H1 (cell line): Measurements from ENCODE around the gene C3orf18. TPM values are rescaled to one million over a fixed set of nuclear protein-coding genes. Genes with fewer than 3 reads are reported as not detected.

Experiments
- CTCF ChIA-PET: fragments of 300-600 bp; sonication (Branson Sonifier 250); formaldehyde crosslinking; loops from one replicate; lab custom pipeline; 2021; ENCODE audit not compliant: partially characterized antibody; lab: Charles Lee
- POLR2A ChIA-PET: fragments of 300-600 bp; sonication (Branson Sonifier 250); formaldehyde crosslinking; loops from one replicate; lab custom pipeline; 2021; ENCODE audit warnings: inconsistent platforms; ENCODE audit not compliant: partially characterized antibody; lab: Charles Lee
- DNase-seq, 2 experiments: peaks; one replicate each; pipeline versions ENCODE4 v3.0.0 to v3.0.0-alpha.2; 2010 to 2022; ENCODE audit warnings: low spot score in 2 of 2, low read depth in 1 of 2, mixed read lengths in 1 of 2
- FAIRE-seq: peaks from 2 replicates; lab custom pipeline; 2011; peaks lifted over from hg19 to GRCh38; lab: Jason Lieb, UNC
- H2AFZ ChIP-seq: 2 replicates; pipeline ENCODE4 v1.8.1; 2012; ENCODE audit warnings: low read length, inconsistent platforms
- H2AK5ac ChIP-seq: 2 replicates; pipeline ENCODE4 v1.6.1; 2013; ENCODE audit warnings: low read depth, low read length
- H2BK120ac ChIP-seq: replicated peaks from 2 replicates; pipeline ENCODE3; 2013; ENCODE audit warnings: low read depth, low read length, inconsistent platforms
- H2BK12ac ChIP-seq: 2 replicates; pipeline ENCODE4 v1.6.1; 2013; ENCODE audit warnings: low read depth, low read length
- H2BK15ac ChIP-seq: 2 replicates; pipeline ENCODE4 v1.6.1; 2013; ENCODE audit warnings: low read length
- H2BK20ac ChIP-seq: 2 replicates; pipeline ENCODE4 v1.6.1; 2013; ENCODE audit warnings: low read length
- H2BK5ac ChIP-seq: 2 replicates; pipeline ENCODE4 v1.6.1; 2013; ENCODE audit warnings: low read depth, low read length
- H3K14ac ChIP-seq: 2 replicates; pipeline ENCODE4 v1.6.1; 2013; ENCODE audit warnings: inconsistent platforms; ENCODE audit not compliant: insufficient read length
- H3K18ac ChIP-seq: 2 replicates; pipeline ENCODE4 v1.6.1; 2013; ENCODE audit warnings: low read length; ENCODE audit errors: extremely low read depth
- H3K23ac ChIP-seq: 2 replicates; pipeline ENCODE4 v1.6.1; 2013; ENCODE audit warnings: inconsistent platforms; ENCODE audit not compliant: insufficient read length
- H3K23me2 ChIP-seq: 2 replicates; pipeline ENCODE4 v1.6.1; 2013; ENCODE audit warnings: low read depth, low read length
- H3K27ac ChIP-seq: 2 replicates; pipeline ENCODE4 v1.6.1; 2011; ENCODE audit warnings: low read depth, low read length, inconsistent platforms
- H3K27me3 ChIP-seq, 4 experiments: replicated peaks in 1 of 4; 1 replicate in 1 of 4; 2 replicates in 3 of 4; pipeline versions ENCODE4 v1.6.1 to v1.8.1; 2011 to 2013; ENCODE audit warnings: low read length in 3 of 4, mild to moderate bottlenecking in 3 of 4, inconsistent platforms in 2 of 4, mixed read lengths in 2 of 4, moderate library complexity in 1 of 4; ENCODE audit not compliant: control insufficient read depth in 3 of 4, insufficient read depth in 3 of 4; ENCODE audit errors: extremely low read depth in 1 of 4
- H3K36me3 ChIP-seq, 4 experiments: 2 replicates each; pipeline versions ENCODE4 v1.6.1 to v1.8.1; 2011 to 2013; ENCODE audit warnings: mild to moderate bottlenecking in 4 of 4, low read length in 3 of 4, moderate library complexity in 2 of 4, control low read depth in 1 of 4, inconsistent platforms in 1 of 4; ENCODE audit not compliant: insufficient read depth in 4 of 4, control insufficient read depth in 2 of 4
- H3K4ac ChIP-seq: replicated peaks from 2 replicates; pipeline ENCODE3; 2013; ENCODE audit warnings: low read length, low read depth, mixed read lengths, inconsistent platforms; ENCODE audit not compliant: insufficient read length
- H3K4me1 ChIP-seq, 4 experiments: replicated peaks in 1 of 4; 1 replicate in 1 of 4; 2 replicates in 3 of 4; pipeline versions ENCODE4 v1.6.1 to v1.8.1; 2011 to 2013; ENCODE audit warnings: low read length in 3 of 4, inconsistent platforms in 2 of 4, mixed read lengths in 1 of 4; ENCODE audit not compliant: insufficient read depth in 4 of 4, control insufficient read depth in 3 of 4
- H3K4me2 ChIP-seq, 2 experiments: 2 replicates each; pipeline versions ENCODE4 v1.6.1 to v1.8.1; 2011 to 2013; ENCODE audit warnings: low read depth in 2 of 2, low read length in 2 of 2, control low read depth in 1 of 2, inconsistent platforms in 1 of 2, mild to moderate bottlenecking in 1 of 2; ENCODE audit not compliant: insufficient read depth in 1 of 2
- H3K4me3 ChIP-seq, 4 experiments: fragments of 200-600, 300-600 bp in 1 of 4; sonication (generic), shearing (Covaris generic), sonication (Bioruptor Twin) in 1 of 4; 2 replicates each; pipeline versions ENCODE4 v1.5.1 to v1.8.1; 2011 to 2016; ENCODE audit warnings: low read length in 4 of 4, low read depth in 3 of 4, control low read depth in 2 of 4, inconsistent platforms in 2 of 4, mild to moderate bottlenecking in 2 of 4, mixed read lengths in 1 of 4, moderate library complexity in 1 of 4; ENCODE audit not compliant: insufficient read depth in 2 of 4; ENCODE audit errors: extremely low read depth in 1 of 4
- H3K56ac ChIP-seq: replicated peaks from 2 replicates; pipeline ENCODE3; 2013; ENCODE audit warnings: low read depth, mild to moderate bottlenecking, mixed read lengths, low read length, inconsistent platforms; ENCODE audit not compliant: insufficient read length
- H3K79me1 ChIP-seq: 2 replicates; pipeline ENCODE4 v1.6.1; 2013; ENCODE audit warnings: low read depth, low read length, control low read depth
- H3K79me2 ChIP-seq, 2 experiments: 2 replicates each; pipeline versions ENCODE4 v1.6.1 to v1.8.1; 2012 to 2013; ENCODE audit warnings: low read length in 2 of 2, mild to moderate bottlenecking in 2 of 2, inconsistent platforms in 1 of 2; ENCODE audit not compliant: insufficient read depth in 2 of 2, control insufficient read depth in 1 of 2
- H3K9ac ChIP-seq, 4 experiments: replicated peaks in 1 of 4; 1 replicate in 1 of 4; 2 replicates in 3 of 4; pipeline versions ENCODE4 v1.6.1 to v1.8.1; 2011 to 2013; ENCODE audit warnings: low read depth in 3 of 4, low read length in 3 of 4, control low read depth in 2 of 4, mild to moderate bottlenecking in 2 of 4, moderate library complexity in 2 of 4, inconsistent platforms in 1 of 4; ENCODE audit errors: extremely low read depth in 1 of 4
- H3K9me3 ChIP-seq, 2 experiments: 2 replicates each; pipeline versions ENCODE4 v1.6.1 to v1.8.1; 2012 to 2013; ENCODE audit warnings: mild to moderate bottlenecking in 2 of 2, moderate library complexity in 2 of 2, control low read depth in 1 of 2, inconsistent platforms in 1 of 2, low read depth in 1 of 2, low read length in 1 of 2, mixed read lengths in 1 of 2; ENCODE audit not compliant: insufficient read depth in 2 of 2
- H4K20me1 ChIP-seq, 2 experiments: replicated peaks in 1 of 2; 2 replicates each; pipeline versions ENCODE3 to v1.8.1; 2011 to 2013; ENCODE audit warnings: inconsistent platforms in 2 of 2, low read length in 2 of 2, mild to moderate bottlenecking in 1 of 2; ENCODE audit not compliant: insufficient read depth in 2 of 2, control insufficient read depth in 1 of 2
- H4K5ac ChIP-seq: 2 replicates; pipeline ENCODE4 v1.6.1; 2013; ENCODE audit warnings: low read length, low read depth, mixed read lengths, inconsistent platforms; ENCODE audit not compliant: insufficient read length
- H4K8ac ChIP-seq: 2 replicates; pipeline ENCODE4 v1.8.0; 2013; ENCODE audit warnings: mild to moderate bottlenecking, moderate library complexity, low read length, inconsistent platforms; ENCODE audit not compliant: insufficient read depth; ENCODE audit errors: extremely low read depth
- H4K91ac ChIP-seq: replicated peaks from 2 replicates; pipeline ENCODE3; 2013; ENCODE audit warnings: low read length, mixed read lengths, inconsistent platforms; ENCODE audit not compliant: insufficient read length
- RAD21 ChIP-seq, 2 experiments: IDR thresholded peaks in 1 of 2; conservative IDR thresholded peaks in 1 of 2; 2 replicates each; pipeline ENCODE4 v1.6.1; 2011; ENCODE audit warnings: low read depth in 2 of 2, low read length in 2 of 2, improper control_type of control experiment in 1 of 2, inconsistent platforms in 1 of 2, mild to moderate bottlenecking in 1 of 2, moderate library complexity in 1 of 2
- SAP30 ChIP-seq: fragments of 300-600 bp; sonication (generic); IDR thresholded peaks from 2 replicates; pipeline ENCODE4 v1.7.1; 2012; ENCODE audit warnings: low read length, moderate library complexity, mild to moderate bottlenecking, inconsistent platforms; ENCODE audit not compliant: insufficient read depth, insufficient replicate concordance
- SP1 ChIP-seq: IDR thresholded peaks from 2 replicates; pipeline ENCODE4 v1.6.1; 2011; ENCODE audit warnings: low read depth, low read length
- YY1 ChIP-seq: IDR thresholded peaks from 2 replicates; pipeline ENCODE4 v1.6.1; 2011; ENCODE audit warnings: low read depth, mild to moderate bottlenecking, low read length
- WGBS, 2 experiments: shearing (Covaris generic) in 1 of 2; methylation state at CpG; one replicate each; pipeline versions ENCODE4 v1.1.6 to v1.1.7; 2013 to 2015; ENCODE audit warnings: low lambda C conversion rate in 2 of 2, mixed read lengths in 2 of 2, inconsistent platforms in 1 of 2, low coverage in 1 of 2, missing lambda C conversion rate in 1 of 2; ENCODE audit not compliant: insufficient replicate concordance in 2 of 2, insufficient coverage in 1 of 2, insufficient read length in 1 of 2; ENCODE audit errors: extremely low coverage in 1 of 2, missing lambda C conversion rate in 1 of 2; 5-methylcytosine and 5-hydroxymethylcytosine counted together
- polyA plus RNA-seq, 7 experiments: library from polyadenylated mRNA; depleted of rRNA in 3 of 7; stranded (reverse) in 5 of 7; unstranded in 2 of 7; fragments of >200 nt in 5 of 7; fragments of 200-250 nt in 2 of 7; gene quantifications; 1 replicate in 5 of 7; 2 replicates in 1 of 7; 4 replicates in 1 of 7; pipeline versions ENCODE4 v1.2.1 to v1.2.3, GENCODE V29; 2011 to 2013; ENCODE audit warnings: missing spikeins in 2 of 7, mixed read lengths in 2 of 7
- total RNA-seq: library from RNA; stranded (reverse); fragmentation: NEBNext Ultra II Directional; extraction: Animal tissue kit (Norgen Biotek cat#: 25700); gene quantifications from 2 replicates; pipeline ENCODE4 v1.2.1, GENCODE V29; 2021
- TF ChIP-seq, protein P1 (sequence below), 3 experiments: IDR thresholded peaks; 1 replicate in 2 of 3; 2 replicates in 1 of 3; pipeline versions ENCODE4 v1.5.1 to v1.6.1; 2011; ENCODE audit warnings: low read length in 3 of 3, mild to moderate bottlenecking in 3 of 3, inconsistent platforms in 2 of 3, low read depth in 1 of 3, moderate library complexity in 1 of 3; ENCODE audit not compliant: insufficient read depth in 1 of 3; ENCODE audit errors: control extremely low read depth in 1 of 3

C3orf18 gene
- total and polyA plus RNA-seq, 2 of the 8 experiments (the other 6 are each of a cell fraction or from before 2014, with no cell fraction given): 7.5 to 15.0 TPM

- DNase-seq (peak in 1 of 2 experiments; percentile 94), FAIRE-seq (peak; percentile 42)
- Histone ChIP-seq H2BK20ac (no peak overlapping the region), H3K56ac (no peak overlapping the region), H3K14ac (no peak overlapping the region), H2BK120ac (no peak overlapping the region), H2BK12ac (0 out of 2 replicates have a peak overlapping the region, but pooled peaks have one; percentile 75), H4K91ac (peak overlapping the region; percentile 46), H3K9ac (no peak overlapping the region), H3K18ac (no peak overlapping the region), H2AFZ (no peak overlapping the region), H4K20me1 (no peaks in the 10 kb centered on the region), H3K27me3 (peaks cover 0 to 3% (median 0%) of the 10 kb centered on the region in 4 experiments; a peak in 3 of 7 replicates), H2BK5ac (no peak overlapping the region), H3K27ac (no peak overlapping the region), H3K79me1 (no peaks in the 10 kb centered on the region), H4K5ac (no peak overlapping the region), H3K36me3 (no peaks in the 10 kb centered on the region), H3K23me2 (no peaks in the 10 kb centered on the region), H2BK15ac (peak overlapping the region; percentile 72), H2AK5ac (peak overlapping the region; percentile 59; the same call in 1 of the 2 replicates), H4K8ac (peak overlapping the region; percentile 66), H3K4ac (no peak overlapping the region), H3K4me1 (peaks cover 0 to 6% (median 2%) of the 10 kb centered on the region in 4 experiments; a peak in 3 of 7 replicates), H3K79me2 (no peaks in the 10 kb centered on the region), H3K4me2 (no peak overlapping the region), H3K9me3 (no peaks in the 10 kb centered on the region), H3K23ac (no peak overlapping the region), H3K4me3 (no peak overlapping the region)
- POLR2A ChIA-PET: interaction anchor here (0.8 kb wide), 2 partner anchors 12 to 15 kb away, joined by 3 read pairs; no protein-coding TSS in a partner anchor
- WGBS, 2 experiments: 58% methylated on average over 13 of the region's 13 CpGs; no CpG with 5 or more reads in 1 of the 2 experiments
- TF ChIP-seq SP1 (0 out of 2 replicates have a peak, but pooled peaks have one; percentile 11), YY1 (0 out of 2 replicates have a peak, but pooled peaks have one; percentile 30), SAP30 (no peak), RAD21 (IDR thresholded peaks at IDR 0.05 in 1 of 2, conservative IDR thresholded peaks at IDR 0.05 in 1 of 2; ENCODE audit: low read depth in 2 of 2, low read length in 2 of 2) (peak; percentile 91)
- TF ChIP-seq, protein P1, sequence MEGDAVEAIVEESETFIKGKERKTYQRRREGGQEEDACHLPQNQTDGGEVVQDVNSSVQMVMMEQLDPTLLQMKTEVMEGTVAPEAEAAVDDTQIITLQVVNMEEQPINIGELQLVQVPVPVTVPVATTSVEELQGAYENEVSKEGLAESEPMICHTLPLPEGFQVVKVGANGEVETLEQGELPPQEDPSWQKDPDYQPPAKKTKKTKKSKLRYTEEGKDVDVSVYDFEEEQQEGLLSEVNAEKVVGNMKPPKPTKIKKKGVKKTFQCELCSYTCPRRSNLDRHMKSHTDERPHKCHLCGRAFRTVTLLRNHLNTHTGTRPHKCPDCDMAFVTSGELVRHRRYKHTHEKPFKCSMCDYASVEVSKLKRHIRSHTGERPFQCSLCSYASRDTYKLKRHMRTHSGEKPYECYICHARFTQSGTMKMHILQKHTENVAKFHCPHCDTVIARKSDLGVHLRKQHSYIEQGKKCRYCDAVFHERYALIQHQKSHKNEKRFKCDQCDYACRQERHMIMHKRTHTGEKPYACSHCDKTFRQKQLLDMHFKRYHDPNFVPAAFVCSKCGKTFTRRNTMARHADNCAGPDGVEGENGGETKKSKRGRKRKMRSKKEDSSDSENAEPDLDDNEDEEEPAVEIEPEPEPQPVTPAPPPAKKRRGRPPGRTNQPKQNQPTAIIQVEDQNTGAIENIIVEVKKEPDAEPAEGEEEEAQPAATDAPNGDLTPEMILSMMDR (IDR thresholded peaks at IDR 0.05; ENCODE audit: control extremely low read depth in 1 of 3, insufficient read depth in 1 of 3, low read depth in 1 of 3, low read length in 3 of 3): peak in 2 of 3 experiments; percentile 81 to 88; a peak in 3 of 4 replicates
- CTCF ChIA-PET: interaction anchor here (0.6 to 46.5 kb wide), 57 partner anchors 9 to 348 kb away, joined by 3 to 863 read pairs (median 5); partner anchors contain the start of genes CACNA2D2, CISH, HEMK1 and MAPKAPK3
These were observed 17.3 kb downstream of the C3orf18 start for GRCh38 chr3:50550079-50550736.
